ENCODE results near the gene ZNF414.

Gene ZNF414

DNA sequence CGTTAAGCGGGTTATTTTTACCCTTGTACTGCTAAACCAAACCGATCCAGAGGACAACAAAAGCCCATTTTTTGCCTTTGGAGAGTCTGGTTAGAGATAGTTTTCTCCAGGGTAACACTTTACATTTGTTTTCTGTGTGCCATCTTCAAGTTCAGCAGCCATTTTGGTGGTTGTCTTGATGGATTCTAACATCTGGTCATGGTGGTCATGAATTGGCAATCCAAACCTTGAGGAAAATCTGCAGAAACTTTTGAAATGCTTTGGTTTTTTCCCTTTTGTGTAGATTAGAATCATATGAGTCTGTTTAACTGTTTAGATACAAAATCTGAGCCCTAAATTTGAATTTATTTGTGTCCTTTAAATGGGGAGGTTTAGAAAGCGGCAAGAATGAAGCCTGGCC lies 52.6 kb downstream of the ZNF414 start:
- no peak overlapping the region for H2AFZ ChIP-seq (ENCODE audit: low read length)
- peaks cover 100% of the 10 kb centered on the region for H3K36me3 ChIP-seq (ENCODE audit: insufficient read depth, low read length)
- no peaks in the 10 kb centered on the region for H3K27me3 ChIP-seq (ENCODE audit: insufficient read depth, low read length)
- peaks cover 14% of the 10 kb centered on the region for H3K4me1 ChIP-seq (ENCODE audit: insufficient read depth, low read length, severe bottlenecking)
- H3K9me3 ChIP-seq (ENCODE audit: low read length): no peaks in the 10 kb centered on the region
- H4K20me1 ChIP-seq (ENCODE audit: insufficient read depth, low read length): peaks cover 3% of the 10 kb centered on the region; the same call in 1 of the 2 replicates
- no peaks in the 10 kb centered on the region for H3F3A ChIP-seq (ENCODE audit: insufficient read depth, low read length)
- no peak overlapping the region for H3K4me3 ChIP-seq (ENCODE audit: low read depth, low read length, poor library complexity, severe bottlenecking)
- no peaks in the 10 kb centered on the region for H3K9me2 ChIP-seq (ENCODE audit: low read depth, low read length)
- H3K79me2 ChIP-seq (ENCODE audit: insufficient read depth, low read length): peaks cover 75% of the 10 kb centered on the region
- no peak for TF ChIP-seq EZH2 (IDR thresholded peaks at IDR 0.05; ENCODE audit: borderline replicate concordance, low read length)
- TF ChIP-seq, protein P1, sequence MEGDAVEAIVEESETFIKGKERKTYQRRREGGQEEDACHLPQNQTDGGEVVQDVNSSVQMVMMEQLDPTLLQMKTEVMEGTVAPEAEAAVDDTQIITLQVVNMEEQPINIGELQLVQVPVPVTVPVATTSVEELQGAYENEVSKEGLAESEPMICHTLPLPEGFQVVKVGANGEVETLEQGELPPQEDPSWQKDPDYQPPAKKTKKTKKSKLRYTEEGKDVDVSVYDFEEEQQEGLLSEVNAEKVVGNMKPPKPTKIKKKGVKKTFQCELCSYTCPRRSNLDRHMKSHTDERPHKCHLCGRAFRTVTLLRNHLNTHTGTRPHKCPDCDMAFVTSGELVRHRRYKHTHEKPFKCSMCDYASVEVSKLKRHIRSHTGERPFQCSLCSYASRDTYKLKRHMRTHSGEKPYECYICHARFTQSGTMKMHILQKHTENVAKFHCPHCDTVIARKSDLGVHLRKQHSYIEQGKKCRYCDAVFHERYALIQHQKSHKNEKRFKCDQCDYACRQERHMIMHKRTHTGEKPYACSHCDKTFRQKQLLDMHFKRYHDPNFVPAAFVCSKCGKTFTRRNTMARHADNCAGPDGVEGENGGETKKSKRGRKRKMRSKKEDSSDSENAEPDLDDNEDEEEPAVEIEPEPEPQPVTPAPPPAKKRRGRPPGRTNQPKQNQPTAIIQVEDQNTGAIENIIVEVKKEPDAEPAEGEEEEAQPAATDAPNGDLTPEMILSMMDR (IDR thresholded peaks at IDR 0.05; ENCODE audit: low read length): no peak
- no peak overlapping the region for H3K27ac ChIP-seq (ENCODE audit: low read depth, low read length, poor library complexity, severe bottlenecking)
- H3K9ac ChIP-seq (ENCODE audit: low read length): no peak overlapping the region
- H3K4me2 ChIP-seq (ENCODE audit: low read length): no peak overlapping the region

DNA sequence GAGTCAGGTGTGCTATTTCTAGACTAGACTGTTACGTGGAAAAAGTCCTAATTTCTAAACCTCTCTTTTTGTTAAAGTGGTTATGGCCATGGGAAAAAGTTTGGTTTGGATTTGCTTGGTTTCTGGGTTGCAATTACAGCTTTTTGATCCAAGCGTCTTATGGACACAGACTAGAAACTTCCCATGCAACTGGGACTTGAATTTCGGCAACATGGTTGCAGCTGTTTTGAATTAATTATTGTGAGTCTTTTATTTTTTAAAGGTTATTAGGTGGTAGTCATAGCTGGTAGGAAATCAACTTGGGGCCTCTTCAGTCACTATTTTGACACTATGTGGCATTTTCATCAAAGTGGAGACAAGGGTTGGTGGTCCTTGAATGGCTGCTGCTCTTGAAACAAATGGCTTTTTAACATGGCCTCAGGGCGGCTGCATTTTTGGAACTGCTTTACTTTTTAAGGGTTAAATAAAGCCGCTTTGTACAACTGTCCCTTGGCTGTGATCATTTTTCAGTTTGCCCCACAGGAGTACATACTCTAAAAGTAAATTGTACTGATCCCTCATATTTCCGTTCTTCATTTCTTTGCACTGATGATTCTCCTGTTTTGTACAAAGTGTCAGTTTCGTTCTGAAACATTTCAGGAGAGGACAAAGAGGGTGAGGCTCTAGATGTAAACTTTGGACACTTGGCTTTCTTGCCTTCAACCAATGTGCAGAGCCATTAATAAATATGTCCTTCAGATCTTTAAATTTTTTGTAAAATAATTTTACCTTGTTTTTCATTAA lies 53.3 kb downstream of the ZNF414 start:
- Histone ChIP-seq H3F3A (ENCODE audit: insufficient read depth, low read length) (no peaks in the 10 kb centered on the region), H3K9me3 (ENCODE audit: low read length) (no peaks in the 10 kb centered on the region), H3K4me3 (ENCODE audit: low read depth, low read length, poor library complexity, severe bottlenecking) (no peak overlapping the region), H4K20me1 (ENCODE audit: insufficient read depth, low read length) (peaks cover 3% of the 10 kb centered on the region; the same call in 1 of the 2 replicates), H3K27me3 (ENCODE audit: insufficient read depth, low read length) (no peaks in the 10 kb centered on the region), H3K36me3 (ENCODE audit: insufficient read depth, low read length) (peaks cover 100% of the 10 kb centered on the region), H3K9me2 (ENCODE audit: low read depth, low read length) (no peaks in the 10 kb centered on the region), H3K79me2 (ENCODE audit: insufficient read depth, low read length) (peaks cover 81% of the 10 kb centered on the region), H3K27ac (ENCODE audit: low read depth, low read length, poor library complexity, severe bottlenecking) (no peak overlapping the region), H3K9ac (ENCODE audit: low read length) (no peak overlapping the region), H2AFZ (ENCODE audit: low read length) (no peak overlapping the region), H3K4me1 (ENCODE audit: insufficient read depth, low read length, severe bottlenecking) (peaks cover 14% of the 10 kb centered on the region), H3K4me2 (ENCODE audit: low read length) (no peak overlapping the region)
- TF ChIP-seq, protein P1 (IDR thresholded peaks at IDR 0.05; ENCODE audit: low read length): no peak
- no peak for TF ChIP-seq EZH2 (IDR thresholded peaks at IDR 0.05; ENCODE audit: borderline replicate concordance, low read length)
